CD4-positive, alpha-beta memory T cell (primary cell): ENCODE data around the gene CCDC158. TPM values are rescaled to one million over a fixed set of nuclear protein-coding genes. Genes with fewer than 3 reads are reported as not detected.
"Not testable (repeated sequence)": the region's sequence is repeated elsewhere in the genome, so short reads cannot be mapped to it uniquely, and the experiment has no call there.

Experiments
- CTCF ChIA-PET: fragments of 350-600 bp; sonication (Branson Sonifier 250); formaldehyde crosslinking; loops from one replicate; lab custom pipeline; 2021; ENCODE audit warnings: inconsistent platforms; ENCODE audit not compliant: partially characterized antibody; lab: Charles Lee
- POLR2A ChIA-PET: fragments of 350-600 bp; sonication (Branson Sonifier 250); formaldehyde crosslinking; loops from one replicate; lab custom pipeline; 2021; ENCODE audit not compliant: partially characterized antibody; lab: Charles Lee
- DNase-seq, 5 donors: peaks; one replicate each; pipeline versions ENCODE4 v3.0.0 to v3.0.0-alpha.2; 2020 to 2022; ENCODE audit warnings: mixed read lengths in 1 of 5
- H3K27ac ChIP-seq: one replicate; pipeline ENCODE4 v1.7.0; 2013; ENCODE audit warnings: low read depth, low read length
- H3K27me3 ChIP-seq: 2 replicates; pipeline ENCODE4 v1.7.0; 2013; ENCODE audit warnings: mild to moderate bottlenecking, low read length, moderate library complexity; ENCODE audit not compliant: insufficient read depth
- H3K36me3 ChIP-seq: 2 replicates; pipeline ENCODE4 v1.7.0; 2013; ENCODE audit warnings: mild to moderate bottlenecking, low read length, moderate library complexity; ENCODE audit not compliant: insufficient read depth
- H3K4me1 ChIP-seq: 2 replicates; pipeline ENCODE4 v1.7.0; 2013; ENCODE audit warnings: mild to moderate bottlenecking, low read length, moderate library complexity; ENCODE audit not compliant: insufficient read depth
- H3K4me3 ChIP-seq, 2 donors: one replicate each; pipeline ENCODE4 v1.7.0; 2013; ENCODE audit warnings: low read length in 2 of 2, mild to moderate bottlenecking in 1 of 2
- H3K9me3 ChIP-seq, 2 donors: one replicate each; pipeline ENCODE4 v1.7.0; 2013; ENCODE audit warnings: low read length in 2 of 2, control low read depth in 1 of 2; ENCODE audit not compliant: control insufficient read depth in 1 of 2
- H3K27ac Mint-ChIP-seq, 7 donors: one replicate each; pipeline ENCODE4 v1.8.0; 2020 to 2021; ENCODE audit warnings: mixed read lengths in 7 of 7, mild to moderate bottlenecking in 6 of 7, inconsistent platforms in 3 of 7, moderate library complexity in 3 of 7
- H3K27me3 Mint-ChIP-seq, 2 donors: one replicate each; pipeline ENCODE4 v1.8.0; 2020 to 2021; ENCODE audit warnings: mixed read lengths in 2 of 2
- H3K36me3 Mint-ChIP-seq, 2 donors: one replicate each; pipeline ENCODE4 v1.8.0; 2020 to 2021; ENCODE audit warnings: mixed read lengths in 2 of 2, inconsistent platforms in 1 of 2, mild to moderate bottlenecking in 1 of 2
- H3K4me1 Mint-ChIP-seq, 4 donors: one replicate each; pipeline ENCODE4 v1.8.0; 2020 to 2021; ENCODE audit warnings: mixed read lengths in 4 of 4, mild to moderate bottlenecking in 1 of 4
- H3K4me3 Mint-ChIP-seq, 8 donors: one replicate each; pipeline ENCODE4 v1.8.0; 2020 to 2021; ENCODE audit warnings: mixed read lengths in 8 of 8, mild to moderate bottlenecking in 7 of 8, moderate library complexity in 6 of 8, inconsistent platforms in 3 of 8
- H3K9me3 Mint-ChIP-seq, 8 donors: one replicate each; pipeline ENCODE4 v1.8.0; 2020 to 2021; ENCODE audit warnings: mixed read lengths in 8 of 8, mild to moderate bottlenecking in 5 of 8, inconsistent platforms in 3 of 8, moderate library complexity in 1 of 8
- intact Hi-C: fragments of 100-400 bp; cut with micrococcal nuclease; formaldehyde crosslinking; loops from one replicate; pipeline ENCODE4 v1.15.1; 2023
- polyA plus RNA-seq, 2 donors: library from polyadenylated mRNA; unstranded; fragments of 300-500 nt; fragmentation: Illumina TruSeq; gene quantifications; one replicate each; pipeline ENCODE4 v1.2.3, GENCODE V29; 2021
- total RNA-seq, 2 experiments: library from RNA; stranded (reverse); gene quantifications; one replicate each; pipeline ENCODE4 v1.2.3, GENCODE V29; 2021

Gene CCDC158
- total and polyA plus RNA-seq, 4 experiments from 2014 or later: not detected

- Mint-ChIP-seq H3K9me3 (peaks cover 6 to 42% (median 32%) of the 10 kb centered on the region in 8 donors), H3K36me3 (peaks cover 10 to 14% of the 10 kb centered on the region in 2 donors)
- H3K36me3 ChIP-seq, intact Hi-C loops, H3K27ac ChIP-seq, DNase-seq, POLR2A ChIA-PET, H3K27ac Mint-ChIP-seq, H3K27me3 ChIP-seq, H3K4me1 ChIP-seq, H3K4me1 Mint-ChIP-seq, H3K4me3 ChIP-seq, H3K9me3 ChIP-seq, H3K27me3 Mint-ChIP-seq, H3K4me3 Mint-ChIP-seq: not testable (repeated sequence)
- CTCF ChIA-PET: interaction anchor here (1.0 kb wide), 1 partner anchor 180 kb away, joined by 3 read pairs; no protein-coding TSS in a partner anchor
Measured at GRCh38 chr4:76359881-76360466, 61.0 kb downstream of the CCDC158 start.

GRCh38 chr4:76357981-76358380 lies 63.0 kb downstream of the CCDC158 start:
- Histone ChIP-seq H3K27ac (no peak overlapping the region), H3K4me3 (no peak overlapping the region), H3K36me3 (no peaks in the 10 kb centered on the region), H3K9me3 (no peaks in the 10 kb centered on the region), H3K27me3 (no peaks in the 10 kb centered on the region), H3K4me1 (peaks cover 17% of the 10 kb centered on the region)
- peak overlapping the region in 1 of 7 donors; percentile 5 for H3K27ac Mint-ChIP-seq
- CTCF ChIA-PET: no interaction called here
- H3K36me3 Mint-ChIP-seq: peaks cover 12 to 14% of the 10 kb centered on the region in 2 donors
- peaks cover 6 to 42% (median 32%) of the 10 kb centered on the region in 8 donors for H3K9me3 Mint-ChIP-seq
- POLR2A ChIA-PET: no interaction called here
- no peak overlapping the region for H3K4me3 Mint-ChIP-seq
- peaks cover 9 to 17% (median 13%) of the 10 kb centered on the region in 4 donors for H3K4me1 Mint-ChIP-seq
- DNase-seq: no peak
- intact Hi-C loops: no loop called here
- H3K27me3 Mint-ChIP-seq: peaks cover 4% of the 10 kb centered on the region in 2 donors

- Histone ChIP-seq H3K27ac (no peak overlapping the region), H3K27me3 (no peaks in the 10 kb centered on the region), H3K9me3 (no peaks in the 10 kb centered on the region), H3K4me1 (peaks cover 17% of the 10 kb centered on the region), H3K4me3 (no peak overlapping the region), H3K36me3 (no peaks in the 10 kb centered on the region)
- peak overlapping the region in 3 of 7 donors; percentile 0 to 42 (median 2) for H3K27ac Mint-ChIP-seq
- DNase-seq: peak in 4 of 5 donors; percentile 17 to 35 (median 26)
- H3K4me3 Mint-ChIP-seq: peak overlapping the region in 7 of 8 donors; percentile 7 to 77 (median 72)
- peaks cover 5 to 31% (median 24%) of the 10 kb centered on the region in 8 donors for H3K9me3 Mint-ChIP-seq
- intact Hi-C loops: no loop called here
- ChIA-PET CTCF (interaction anchor here (0.7 to 4.4 kb wide), 7 partner anchors 8 to 175 kb away, joined by 3 to 32 read pairs (median 5); partner anchors contain the start of gene STBD1), POLR2A (interaction anchor here (1.5 kb wide), 1 partner anchor 49 kb away, joined by 12 read pairs; the partner anchor contains the start of gene STBD1)
- peaks cover 2 to 4% of the 10 kb centered on the region in 2 donors for H3K27me3 Mint-ChIP-seq
- H3K36me3 Mint-ChIP-seq: peaks cover 11 to 14% of the 10 kb centered on the region in 2 donors
- H3K4me1 Mint-ChIP-seq: peaks cover 9 to 17% (median 13%) of the 10 kb centered on the region in 4 donors
Measured at GRCh38 chr4:76354517-76355473, 66.1 kb downstream of the CCDC158 start.

GRCh38 chr4:76342803-76343202 lies 78.1 kb downstream of the CCDC158 start:
- Mint-ChIP-seq H3K27me3 (peaks cover 3% of the 10 kb centered on the region in 2 donors), H3K9me3 (peaks cover 0 to 18% (median 8%) of the 10 kb centered on the region in 8 donors), H3K27ac (no peak overlapping the region), H3K4me1 (no peaks in the 10 kb centered on the region), H3K4me3 (no peak overlapping the region), H3K36me3 (peaks cover 1 to 3% of the 10 kb centered on the region in 2 donors)
- intact Hi-C loops: no loop called here
- CTCF ChIA-PET: interaction anchor here (1.6 kb wide), 1 partner anchor 164 kb away, joined by 3 read pairs; no protein-coding TSS in a partner anchor
- no peaks in the 10 kb centered on the region for H3K4me1 ChIP-seq
- POLR2A ChIA-PET: no interaction called here
- DNase-seq: no peak
- no peaks in the 10 kb centered on the region for H3K36me3 ChIP-seq
- H3K9me3 ChIP-seq: no peaks in the 10 kb centered on the region
- H3K4me3 ChIP-seq: no peak overlapping the region
- no peak overlapping the region for H3K27ac ChIP-seq
- no peaks in the 10 kb centered on the region for H3K27me3 ChIP-seq

GRCh38 chr4:76342191-76342590 lies 78.8 kb downstream of the CCDC158 start:
- Mint-ChIP-seq H3K4me1 (no peaks in the 10 kb centered on the region), H3K27ac (no peak overlapping the region), H3K9me3 (peaks cover 0 to 12% (median 4%) of the 10 kb centered on the region in 8 donors), H3K36me3 (peaks cover 0 to 3% of the 10 kb centered on the region in 2 donors), H3K27me3 (peaks cover 1 to 3% of the 10 kb centered on the region in 2 donors), H3K4me3 (no peak overlapping the region)
- Histone ChIP-seq H3K36me3 (no peaks in the 10 kb centered on the region), H3K9me3 (no peaks in the 10 kb centered on the region), H3K27me3 (no peaks in the 10 kb centered on the region), H3K4me1 (no peaks in the 10 kb centered on the region), H3K4me3 (no peak overlapping the region), H3K27ac (no peak overlapping the region)
- CTCF ChIA-PET: interaction anchor here (1.6 kb wide), 1 partner anchor 163 kb away, joined by 3 read pairs; no protein-coding TSS in a partner anchor
- intact Hi-C loops: no loop called here
- DNase-seq: no peak
- POLR2A ChIA-PET: no interaction called here

- ChIA-PET CTCF (no interaction called here), POLR2A (no interaction called here)
- DNase-seq: no peak
- Mint-ChIP-seq H3K36me3 (peaks cover 0 to 3% of the 10 kb centered on the region in 2 donors), H3K27ac (no peak overlapping the region), H3K9me3 (peaks cover 0 to 6% (median 0%) of the 10 kb centered on the region in 8 donors), H3K27me3 (peaks cover 0 to 7% of the 10 kb centered on the region in 2 donors), H3K4me3 (no peak overlapping the region), H3K4me1 (no peaks in the 10 kb centered on the region)
- H3K27ac ChIP-seq: no peak overlapping the region
- H3K27me3 ChIP-seq: no peaks in the 10 kb centered on the region
- H3K4me3 ChIP-seq: no peak overlapping the region
- intact Hi-C loops: no loop called here
- no peaks in the 10 kb centered on the region for H3K36me3 ChIP-seq
- H3K4me1 ChIP-seq: no peaks in the 10 kb centered on the region
- H3K9me3 ChIP-seq: no peaks in the 10 kb centered on the region
Measured at GRCh38 chr4:76341063-76341462, 79.9 kb downstream of the CCDC158 start.

- intact Hi-C loops: no loop called here
- H3K27me3 Mint-ChIP-seq: peaks cover 0 to 7% of the 10 kb centered on the region in 2 donors
- Histone ChIP-seq H3K27me3 (no peaks in the 10 kb centered on the region), H3K9me3 (no peaks in the 10 kb centered on the region), H3K4me1 (no peaks in the 10 kb centered on the region), H3K4me3 (no peak overlapping the region), H3K27ac (no peak overlapping the region), H3K36me3 (no peaks in the 10 kb centered on the region)
- ChIA-PET CTCF (no interaction called here), POLR2A (no interaction called here)
- no peaks in the 10 kb centered on the region for H3K4me1 Mint-ChIP-seq
- DNase-seq: no peak
- H3K4me3 Mint-ChIP-seq: no peak overlapping the region
- peaks cover 0 to 2% (median 0%) of the 10 kb centered on the region in 8 donors for H3K9me3 Mint-ChIP-seq
- no peaks in the 10 kb centered on the region for H3K36me3 Mint-ChIP-seq
- no peak overlapping the region for H3K27ac Mint-ChIP-seq
Measured at GRCh38 chr4:76339364-76339763, 81.6 kb downstream of the CCDC158 start.
